HG03139 (cell line): Measurements from ENCODE around the gene COL4A5.

ENCODE experiments used
- ATAC-seq: cut with Tn5 transposase; IDR thresholded peaks from one replicate; pipeline ENCODE4 v1.9.1; 2021; ENCODE audit not compliant: unreplicated experiment

The COL4A5 gene

DNA sequence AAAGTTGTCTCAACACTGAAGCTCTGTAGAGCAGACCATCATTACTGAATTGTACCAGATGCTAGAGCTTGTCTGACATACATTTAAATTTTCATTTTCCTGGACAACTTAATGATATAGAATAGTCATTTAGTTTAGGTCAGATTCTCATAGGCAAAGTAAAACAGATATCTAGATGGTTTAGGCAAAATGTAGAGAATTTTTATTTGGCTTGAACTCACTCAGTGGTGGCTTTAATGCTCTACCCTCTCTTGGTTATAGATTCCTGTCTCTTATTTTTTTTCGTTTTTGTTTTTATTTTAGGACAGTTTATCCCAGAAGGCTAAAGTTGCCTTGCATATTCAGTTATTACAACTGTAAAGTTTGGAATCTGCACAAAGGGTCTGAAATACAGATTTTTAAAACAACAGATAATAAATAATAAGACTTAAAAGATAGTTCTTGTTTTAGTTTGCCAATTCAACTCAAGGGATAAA is 300.7 kb downstream of the COL4A5 start:
- no peak for ATAC-seq
